Mesenchymal stem cell (in vitro differentiated cells and primary cell): Measurements from ENCODE around the gene CSPG5.

Experiments
- DNase-seq: peaks from one replicate; pipeline ENCODE4 v3.0.0-alpha.2; 2013
- H2AFZ ChIP-seq: one replicate; pipeline ENCODE4 v1.6.1; 2013; ENCODE audit warnings: low read depth, mild to moderate bottlenecking, control low read depth, inconsistent platforms, low read length, moderate library complexity
- H2AK5ac ChIP-seq: 2 replicates; pipeline ENCODE4 v1.6.1; 2013; ENCODE audit warnings: low read length, moderate library complexity, mild to moderate bottlenecking, inconsistent platforms; ENCODE audit not compliant: severe bottlenecking
- H2BK120ac ChIP-seq: one replicate; pipeline ENCODE4 v1.6.1; 2013; ENCODE audit warnings: low read depth, mild to moderate bottlenecking, inconsistent platforms, low read length, moderate library complexity
- H2BK12ac ChIP-seq, 2 experiments: one replicate each; pipeline ENCODE4 v1.6.1; 2013; ENCODE audit warnings: inconsistent platforms in 2 of 2, low read length in 2 of 2, mild to moderate bottlenecking in 2 of 2, moderate library complexity in 2 of 2, control low read depth in 1 of 2
- H2BK15ac ChIP-seq: one replicate; pipeline ENCODE4 v1.6.1; 2013; ENCODE audit warnings: mild to moderate bottlenecking, low read depth, inconsistent platforms; ENCODE audit not compliant: poor library complexity, severe bottlenecking
- H2BK5ac ChIP-seq: 2 replicates; pipeline ENCODE4 v1.6.1; 2013; ENCODE audit warnings: low read depth, mild to moderate bottlenecking, low read length, control low read depth, inconsistent platforms; ENCODE audit not compliant: poor library complexity, severe bottlenecking
- H3K14ac ChIP-seq, 2 experiments: one replicate each; pipeline ENCODE4 v1.6.1; 2013; ENCODE audit warnings: inconsistent platforms in 2 of 2, low read length in 2 of 2, control low read depth in 1 of 2, mild to moderate bottlenecking in 1 of 2, moderate library complexity in 1 of 2
- H3K18ac ChIP-seq, 2 experiments: one replicate each; pipeline ENCODE4 v1.6.1; 2013; ENCODE audit warnings: inconsistent platforms in 2 of 2, low read length in 2 of 2, control low read depth in 1 of 2, low read depth in 1 of 2, mild to moderate bottlenecking in 1 of 2
- H3K23ac ChIP-seq, 2 experiments: one replicate each; pipeline ENCODE4 v1.6.1; 2013; ENCODE audit warnings: inconsistent platforms in 2 of 2, low read length in 2 of 2, mild to moderate bottlenecking in 2 of 2, moderate library complexity in 2 of 2, control low read depth in 1 of 2
- H3K27ac ChIP-seq: 2 replicates; pipeline ENCODE4 v1.5.1; 2013; ENCODE audit warnings: mild to moderate bottlenecking, moderate library complexity, low read length, control low read depth, inconsistent platforms; ENCODE audit not compliant: poor library complexity, severe bottlenecking
- H3K27me3 ChIP-seq, 2 experiments: 2 replicates each; pipeline versions ENCODE4 v1.6.1 to v1.7.0; 2013; ENCODE audit warnings: low read length in 2 of 2, mild to moderate bottlenecking in 2 of 2, moderate library complexity in 2 of 2, control low read depth in 1 of 2, inconsistent platforms in 1 of 2; ENCODE audit not compliant: control insufficient read depth in 1 of 2, insufficient read depth in 1 of 2
- H3K36me3 ChIP-seq, 2 experiments: 2 replicates each; pipeline versions ENCODE4 v1.6.1 to v1.7.0; 2013; ENCODE audit warnings: low read length in 2 of 2, control low read depth in 1 of 2, inconsistent platforms in 1 of 2, low read depth in 1 of 2, mild to moderate bottlenecking in 1 of 2; ENCODE audit not compliant: insufficient read depth in 2 of 2, control insufficient read depth in 1 of 2
- H3K4ac ChIP-seq, 2 experiments: one replicate each; pipeline ENCODE4 v1.6.1; 2013; ENCODE audit warnings: inconsistent platforms in 2 of 2, low read length in 2 of 2, mild to moderate bottlenecking in 2 of 2, moderate library complexity in 2 of 2, control low read depth in 1 of 2, low read depth in 1 of 2
- H3K4me1 ChIP-seq: 2 replicates; pipeline ENCODE4 v1.6.1; 2013; ENCODE audit warnings: low read depth, low read length, control low read depth; ENCODE audit not compliant: control insufficient read depth, insufficient read depth
- H3K4me2 ChIP-seq: 2 replicates; pipeline ENCODE4 v1.6.1; 2013; ENCODE audit warnings: low read length, mild to moderate bottlenecking, inconsistent platforms; ENCODE audit not compliant: poor library complexity, severe bottlenecking
- H3K4me3 ChIP-seq, 2 experiments: 2 replicates each; pipeline versions ENCODE4 v1.5.1 to v1.7.0; 2013; ENCODE audit warnings: low read length in 2 of 2, mild to moderate bottlenecking in 2 of 2, control low read depth in 1 of 2, low read depth in 1 of 2; ENCODE audit not compliant: insufficient read depth in 1 of 2
- H3K79me1 ChIP-seq: replicated peaks from 2 replicates; pipeline ENCODE4 v1.6.1; 2013; ENCODE audit warnings: mild to moderate bottlenecking, control low read depth, low read length, inconsistent platforms; ENCODE audit not compliant: poor library complexity, severe bottlenecking
- H3K9ac ChIP-seq: 2 replicates; pipeline ENCODE4 v1.7.0; 2013; ENCODE audit warnings: mild to moderate bottlenecking, low read length, moderate library complexity
- H3K9me3 ChIP-seq: 2 replicates; pipeline ENCODE4 v1.7.0; 2013; ENCODE audit warnings: mild to moderate bottlenecking, low read length; ENCODE audit not compliant: control insufficient read depth
- H4K8ac ChIP-seq: one replicate; pipeline ENCODE4 v1.6.1; 2013; ENCODE audit warnings: inconsistent platforms, mild to moderate bottlenecking, low read length, moderate library complexity
- H4K91ac ChIP-seq: one replicate; pipeline ENCODE4 v1.6.1; 2013; ENCODE audit warnings: mild to moderate bottlenecking, low read length, inconsistent platforms
- WGBS: methylation state at CpG from one replicate; pipeline ENCODE4 v1.1.7; 2013; ENCODE audit warnings: mixed read lengths; 5-methylcytosine and 5-hydroxymethylcytosine counted together

Gene CSPG5

DNA sequence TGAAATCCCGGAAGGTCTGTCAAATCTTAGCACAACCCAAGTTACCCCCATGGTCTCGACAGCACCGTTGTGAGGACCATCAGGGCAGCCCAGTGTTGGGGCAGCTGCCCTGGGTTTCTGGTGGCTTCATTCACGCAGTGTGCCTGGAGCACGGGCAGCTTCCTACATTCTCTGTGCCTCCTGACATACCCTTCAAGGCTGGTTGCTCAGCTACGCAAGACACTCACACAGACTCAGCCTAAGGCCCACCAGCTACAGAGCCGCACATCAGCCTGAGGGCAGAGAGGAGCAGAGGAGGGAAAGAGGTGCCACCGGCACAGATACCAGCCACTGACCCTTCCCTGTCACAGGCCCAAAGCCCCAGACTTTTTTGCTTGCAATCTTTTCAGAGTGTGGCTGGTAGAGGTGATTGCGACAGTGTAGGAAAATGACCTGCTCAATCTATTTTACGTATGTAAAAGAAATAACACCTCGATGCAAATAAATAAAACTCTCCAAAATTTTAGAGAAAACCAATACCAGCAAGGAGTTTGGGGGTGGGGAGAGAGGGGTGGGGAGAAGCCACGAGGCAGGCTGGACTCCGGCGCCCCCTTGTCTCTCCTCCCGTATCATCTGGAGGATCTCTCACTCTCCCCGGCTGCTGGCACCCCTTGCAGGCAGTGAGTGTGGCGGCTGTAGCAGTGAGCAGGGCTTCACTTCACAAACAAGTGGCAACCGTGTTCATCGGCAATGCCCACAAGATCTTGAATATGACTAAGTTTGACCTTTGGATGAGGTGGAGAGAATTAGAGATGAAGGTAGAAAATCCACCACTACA is 12.7 kb downstream of the CSPG5 start:
- no peaks in the 10 kb centered on the region for H3K9me3 ChIP-seq
- no peak overlapping the region for H2BK120ac ChIP-seq
- H2AFZ ChIP-seq: no peak overlapping the region
- H3K14ac ChIP-seq: no peak overlapping the region
- no peaks in the 10 kb centered on the region for H3K79me1 ChIP-seq
- H3K36me3 ChIP-seq: no peaks in the 10 kb centered on the region
- H3K4me2 ChIP-seq: no peak overlapping the region
- no peak for DNase-seq
- no peak overlapping the region for H3K27ac ChIP-seq
- no peaks in the 10 kb centered on the region for H3K4me1 ChIP-seq
- no peak overlapping the region for H2AK5ac ChIP-seq
- H2BK12ac ChIP-seq: no peak overlapping the region
- H3K4ac ChIP-seq: no peak overlapping the region
- H3K27me3 ChIP-seq: peaks cover 18 to 60% of the 10 kb centered on the region in 2 experiments
- no peak overlapping the region for H4K8ac ChIP-seq
- no peak overlapping the region for H3K23ac ChIP-seq
- no peak overlapping the region for H2BK5ac ChIP-seq
- H3K9ac ChIP-seq: no peak overlapping the region
- H3K18ac ChIP-seq: no peak overlapping the region
- no peak overlapping the region for H2BK15ac ChIP-seq
- no peak overlapping the region for H3K4me3 ChIP-seq
- WGBS: 73% methylated on average over 13 of the region's 19 CpGs
- no peak overlapping the region for H4K91ac ChIP-seq

DNA sequence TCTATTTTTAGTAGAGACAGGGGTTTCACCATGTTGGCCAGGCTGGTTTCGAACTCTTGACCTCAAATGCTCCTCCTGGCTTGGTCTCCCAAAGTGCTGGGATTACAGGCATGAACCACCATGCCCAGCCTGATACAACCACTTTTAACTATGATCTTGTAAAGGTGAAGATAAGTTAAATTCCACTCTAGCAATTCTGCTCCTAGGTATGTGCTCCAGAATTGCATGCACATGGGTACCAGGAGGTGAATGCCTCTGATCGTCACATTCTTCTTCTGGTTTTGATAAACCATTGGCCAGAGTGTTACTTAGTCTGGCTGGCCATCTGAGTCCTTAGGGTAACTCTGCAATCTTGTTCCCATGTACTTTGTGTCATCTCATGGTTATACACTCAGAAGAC is 22.3 kb downstream of the CSPG5 start:
- no peak overlapping the region for H3K23ac ChIP-seq
- H3K4me3 ChIP-seq: no peak overlapping the region
- no peak overlapping the region for H2AK5ac ChIP-seq
- no peak overlapping the region for H2BK12ac ChIP-seq
- H3K9ac ChIP-seq: no peak overlapping the region
- H3K4ac ChIP-seq: no peak overlapping the region
- no peak overlapping the region for H3K4me2 ChIP-seq
- no peak overlapping the region for H4K8ac ChIP-seq
- H3K4me1 ChIP-seq: no peaks in the 10 kb centered on the region
- H2BK5ac ChIP-seq: no peak overlapping the region
- no peaks in the 10 kb centered on the region for H3K36me3 ChIP-seq
- H4K91ac ChIP-seq: no peak overlapping the region
- no peak for DNase-seq
- H2BK120ac ChIP-seq: no peak overlapping the region
- H3K14ac ChIP-seq: no peak overlapping the region
- no peak overlapping the region for H2BK15ac ChIP-seq
- no peak overlapping the region for H3K18ac ChIP-seq
- H3K27ac ChIP-seq: no peak overlapping the region
- WGBS: 100% methylated on average over 2 of the region's 2 CpGs
- peaks cover 16% of the 10 kb centered on the region for H3K9me3 ChIP-seq
- H2AFZ ChIP-seq: no peak overlapping the region
- H3K27me3 ChIP-seq: peaks cover 8 to 40% of the 10 kb centered on the region in 2 experiments
- H3K79me1 ChIP-seq: no peaks in the 10 kb centered on the region

DNA sequence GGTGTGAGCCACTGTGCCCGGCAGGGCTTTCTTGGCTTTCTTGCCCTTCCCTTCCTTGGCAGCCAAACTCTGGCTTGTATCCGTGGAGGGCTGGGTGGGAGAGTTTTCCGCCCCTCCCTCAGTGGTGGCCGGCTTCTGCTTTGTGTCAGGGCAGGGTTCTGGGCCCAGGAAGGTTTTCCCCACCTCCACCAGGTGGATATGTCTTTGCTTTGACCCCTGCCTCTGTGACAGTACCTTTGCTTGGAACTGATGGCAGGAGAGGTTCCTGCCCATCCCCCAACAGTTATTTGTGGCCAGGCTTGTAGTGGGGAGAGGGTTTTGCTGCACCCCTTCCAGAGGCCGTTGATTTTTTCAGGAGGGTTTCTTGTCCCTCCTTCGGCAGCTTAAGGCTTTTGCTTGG is 24.3 kb downstream of the CSPG5 start:
- Histone ChIP-seq H4K8ac (no peak overlapping the region), H3K4me2 (no peak overlapping the region), H2AK5ac (no peak overlapping the region), H3K4ac (no peak overlapping the region), H3K23ac (no peak overlapping the region), H4K91ac (no peak overlapping the region), H2BK5ac (no peak overlapping the region), H3K18ac (no peak overlapping the region), H3K4me1 (no peaks in the 10 kb centered on the region), H3K4me3 (no peak overlapping the region), H3K79me1 (no peaks in the 10 kb centered on the region), H3K9ac (no peak overlapping the region), H2BK120ac (no peak overlapping the region), H3K9me3 (peaks cover 16% of the 10 kb centered on the region), H3K27ac (no peak overlapping the region), H2BK12ac (no peak overlapping the region), H2AFZ (no peak overlapping the region), H3K27me3 (peaks cover 14 to 54% of the 10 kb centered on the region in 2 experiments), H3K36me3 (no peaks in the 10 kb centered on the region), H2BK15ac (no peak overlapping the region), H3K14ac (no peak overlapping the region)
- DNase-seq: no peak
- 77% methylated on average over 6 of the region's 6 CpGs for WGBS

DNA sequence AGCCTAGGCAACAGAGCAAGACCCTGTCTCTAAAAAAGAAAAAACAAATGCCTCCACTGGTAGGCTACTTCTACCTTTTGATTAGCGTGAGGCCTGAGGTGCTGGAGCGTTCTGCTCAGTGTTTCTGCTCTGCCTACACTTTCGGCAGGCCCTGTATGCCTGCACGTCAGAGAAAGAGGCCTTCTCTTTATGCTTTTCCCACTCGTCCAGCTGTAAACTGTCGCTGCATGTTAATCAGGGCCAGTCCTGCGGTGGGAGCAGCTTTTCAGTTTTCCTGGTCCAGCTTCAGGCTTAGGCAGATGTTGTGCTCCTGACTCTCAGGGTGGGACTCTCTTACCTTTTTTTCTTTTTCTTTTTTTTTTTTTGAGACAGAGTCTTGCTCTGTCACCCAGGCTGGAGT is 25.3 kb downstream of the CSPG5 start:
- Histone ChIP-seq H3K23ac (no peak overlapping the region), H3K79me1 (no peaks in the 10 kb centered on the region)
- 75% methylated on average over 7 of the region's 7 CpGs for WGBS

More for the DNA sequence above, 25.3 kb downstream of the CSPG5 start:
- H3K4me2 ChIP-seq: no peak overlapping the region
- no peak overlapping the region for H2BK120ac ChIP-seq
- peaks cover 12 to 55% of the 10 kb centered on the region in 2 experiments for H3K27me3 ChIP-seq
- H3K4ac ChIP-seq: no peak overlapping the region
- H3K9ac ChIP-seq: no peak overlapping the region
- no peak overlapping the region for H3K27ac ChIP-seq
- no peak overlapping the region for H2AK5ac ChIP-seq
- no peak overlapping the region for H4K91ac ChIP-seq
- H3K4me1 ChIP-seq: no peaks in the 10 kb centered on the region
- H3K18ac ChIP-seq: no peak overlapping the region
- no peak overlapping the region for H2BK15ac ChIP-seq
- H2AFZ ChIP-seq: no peak overlapping the region
- DNase-seq: no peak
- H4K8ac ChIP-seq: no peak overlapping the region
- no peak overlapping the region for H2BK5ac ChIP-seq
- H3K4me3 ChIP-seq: no peak overlapping the region
- H2BK12ac ChIP-seq: no peak overlapping the region
- H3K9me3 ChIP-seq: peaks cover 16% of the 10 kb centered on the region
- no peak overlapping the region for H3K14ac ChIP-seq
- H3K36me3 ChIP-seq: no peaks in the 10 kb centered on the region
